Naive thymus-derived CD4-positive, alpha-beta T cell (primary cell): ENCODE measurements around the gene TMEM245. TPM values are rescaled to one million over a fixed set of nuclear protein-coding genes. Genes with fewer than 3 reads are reported as not detected.
A peak's percentile ranks its signal among the peaks of the same experiment; 100 is the strongest.
"Not testable (repeated sequence)": the region's sequence is repeated elsewhere in the genome, so short reads cannot be mapped to it uniquely, and the experiment has no call there.

Source experiments
- ATAC-seq: fragments of 150-1000 bp; cut with Tn5 transposase; 2 replicates; pipeline ENCODE4 v1.10.0; 2021; ENCODE audit warnings: mild to moderate bottlenecking, moderate library complexity
- CTCF ChIA-PET: fragments of 350-600 bp; sonication (Branson Sonifier 250); formaldehyde crosslinking; loops from one replicate; lab custom pipeline; 2021; ENCODE audit warnings: antibody characterized with exemption; lab: Charles Lee
- POLR2A ChIA-PET: fragments of 350-600 bp; sonication (Branson Sonifier 250); formaldehyde crosslinking; loops from one replicate; lab custom pipeline; 2021; ENCODE audit warnings: antibody characterized with exemption, inconsistent platforms; lab: Charles Lee
- DNase-seq, 9 donors: peaks; one replicate each; pipeline versions ENCODE4 v3.0.0 to v3.0.0-alpha.2; 2020 to 2022; ENCODE audit warnings: mixed read lengths in 1 of 9
- H3K27ac ChIP-seq: one replicate; pipeline ENCODE4 v1.7.0; 2013; ENCODE audit warnings: mild to moderate bottlenecking, low read depth, low read length, moderate library complexity
- H3K27me3 ChIP-seq, 2 donors: one replicate each; pipeline ENCODE4 v1.7.0; 2013; ENCODE audit warnings: low read length in 2 of 2, mild to moderate bottlenecking in 2 of 2, moderate library complexity in 2 of 2; ENCODE audit not compliant: control insufficient read depth in 2 of 2, insufficient read depth in 2 of 2
- H3K36me3 ChIP-seq, 3 experiments: 1 replicate in 2 of 3; 2 replicates in 1 of 3; pipeline ENCODE4 v1.7.0; 2013; ENCODE audit warnings: low read length in 3 of 3, mild to moderate bottlenecking in 3 of 3, moderate library complexity in 1 of 3; ENCODE audit not compliant: insufficient read depth in 3 of 3, control insufficient read depth in 2 of 3
- H3K4me1 ChIP-seq, 2 donors: one replicate each; pipeline ENCODE4 v1.7.0; 2013; ENCODE audit warnings: low read length in 2 of 2, mild to moderate bottlenecking in 2 of 2, moderate library complexity in 1 of 2; ENCODE audit not compliant: control insufficient read depth in 2 of 2, insufficient read depth in 2 of 2
- H3K4me3 ChIP-seq: 2 replicates; pipeline ENCODE4 v1.7.0; 2013; ENCODE audit warnings: mild to moderate bottlenecking, low read length
- H3K9me3 ChIP-seq, 3 experiments: 1 replicate in 2 of 3; 2 replicates in 1 of 3; pipeline ENCODE4 v1.7.0; 2013; ENCODE audit warnings: low read length in 3 of 3; ENCODE audit not compliant: control insufficient read depth in 2 of 3
- H3K27ac Mint-ChIP-seq, 9 donors: one replicate each; pipeline ENCODE4 v1.8.0; 2020 to 2022; ENCODE audit warnings: mixed read lengths in 9 of 9, mild to moderate bottlenecking in 8 of 9, moderate library complexity in 5 of 9, inconsistent platforms in 2 of 9
- H3K27me3 Mint-ChIP-seq, 5 donors: one replicate each; pipeline ENCODE4 v1.8.0; 2021 to 2022; ENCODE audit warnings: mixed read lengths in 5 of 5, mild to moderate bottlenecking in 1 of 5
- H3K36me3 Mint-ChIP-seq, 5 donors: one replicate each; pipeline ENCODE4 v1.8.0; 2020 to 2022; ENCODE audit warnings: mixed read lengths in 5 of 5, mild to moderate bottlenecking in 3 of 5, inconsistent platforms in 1 of 5
- H3K4me1 Mint-ChIP-seq, 7 donors: one replicate each; pipeline ENCODE4 v1.8.0; 2020 to 2022; ENCODE audit warnings: mixed read lengths in 7 of 7, mild to moderate bottlenecking in 3 of 7, inconsistent platforms in 1 of 7
- H3K4me3 Mint-ChIP-seq, 10 donors: one replicate each; pipeline ENCODE4 v1.8.0; 2020 to 2022; ENCODE audit warnings: mild to moderate bottlenecking in 10 of 10, mixed read lengths in 10 of 10, moderate library complexity in 6 of 10, inconsistent platforms in 2 of 10
- H3K9me3 Mint-ChIP-seq, 11 donors: one replicate each; pipeline ENCODE4 v1.8.0; 2020 to 2022; ENCODE audit warnings: mixed read lengths in 11 of 11, mild to moderate bottlenecking in 4 of 11, inconsistent platforms in 1 of 11, moderate library complexity in 1 of 11
- intact Hi-C, 2 donors: fragments of 100-400 bp; cut with micrococcal nuclease; formaldehyde crosslinking; loops; one replicate each; pipeline ENCODE4 v1.15.1; 2023
- polyA plus RNA-seq, 2 donors: library from polyadenylated mRNA; unstranded; fragments of 300-500 nt; fragmentation: Illumina TruSeq; gene quantifications; one replicate each; pipeline ENCODE4 v1.2.3, GENCODE V29; 2021
- total RNA-seq, 6 experiments: library from RNA in 5 of 6; stranded (reverse) in 5 of 6; gene quantifications; 1 replicate in 5 of 6; 2 replicates in 1 of 6; pipeline ENCODE4 v1.2.3 and lab custom pipeline; 2021 to 2026

The TMEM245 gene
- total and polyA plus RNA-seq, 7 experiments from 2014 or later: 25.5 to 76.7 (median 29.2) TPM

DNA sequence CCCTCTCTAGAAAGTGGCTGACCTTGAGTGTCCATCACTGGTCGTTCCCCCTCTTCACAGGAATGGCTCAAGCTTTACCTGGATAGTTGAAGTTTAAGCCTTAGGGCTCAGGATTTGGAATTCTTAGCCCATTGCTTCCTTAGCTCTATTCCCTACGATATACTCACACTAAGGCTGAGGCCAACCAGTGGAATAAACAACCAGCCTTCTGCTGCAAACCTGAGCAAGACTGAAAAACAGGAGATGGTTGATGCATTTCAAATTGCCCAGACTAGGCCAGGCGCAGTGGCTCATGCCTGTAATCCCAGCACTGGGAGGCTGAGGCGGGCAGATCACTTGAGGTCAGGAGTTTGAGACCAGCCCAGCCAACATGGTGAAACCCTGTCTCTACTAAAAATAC is 6.9 kb upstream of the TMEM245 start:
- H3K27me3 Mint-ChIP-seq, H3K4me3 ChIP-seq, H3K27me3 ChIP-seq, H3K9me3 ChIP-seq, H3K36me3 Mint-ChIP-seq, H3K27ac Mint-ChIP-seq, H3K27ac ChIP-seq, H3K4me1 Mint-ChIP-seq, ATAC-seq, H3K9me3 Mint-ChIP-seq, H3K4me1 ChIP-seq, H3K36me3 ChIP-seq, DNase-seq, H3K4me3 Mint-ChIP-seq: not testable (repeated sequence)
- ChIA-PET CTCF (interaction anchor here (1.8 kb wide), 1 partner anchor 27 kb away, joined by 3 read pairs; no protein-coding TSS in a partner anchor), POLR2A (interaction anchor here (0.6 kb wide), 1 partner anchor 55 kb away, joined by 3 read pairs; no protein-coding TSS in a partner anchor)
- intact Hi-C loops: loop anchor here in 1 of 2 donors (10.0 kb wide), 1 partner anchor 288 kb away; no protein-coding TSS in a partner anchor

DNA sequence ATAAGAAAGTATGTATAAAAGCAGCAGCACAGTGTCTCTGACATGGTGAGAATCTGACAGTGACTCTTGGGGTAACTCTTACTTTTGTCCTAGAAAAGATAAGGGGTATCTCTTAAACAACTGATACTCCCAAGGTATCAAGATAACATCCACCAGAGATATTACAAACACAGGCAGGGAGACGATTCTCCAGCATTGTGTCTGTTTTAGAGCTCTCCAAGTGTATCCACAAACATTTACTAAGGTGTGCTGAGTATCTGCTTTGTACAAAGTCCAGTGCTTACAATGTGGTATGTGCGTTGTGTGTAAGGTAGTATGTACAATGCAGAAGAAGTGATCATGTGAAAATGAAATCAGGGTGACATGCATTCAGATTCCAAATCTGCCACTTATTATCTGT is 4.4 kb upstream of the TMEM245 start:
- Histone ChIP-seq H3K9me3 (no peaks in the 10 kb centered on the region), H3K27ac (no peak overlapping the region), H3K36me3 (no peaks in the 10 kb centered on the region), H3K27me3 (no peaks in the 10 kb centered on the region), H3K4me3 (no peak overlapping the region), H3K4me1 (peaks cover 5 to 6% of the 10 kb centered on the region in 2 donors)
- DNase-seq (no peak), ATAC-seq (no peak)
- Mint-ChIP-seq H3K27me3 (peaks cover 0 to 4% (median 0%) of the 10 kb centered on the region in 5 donors), H3K4me3 (no peak overlapping the region), H3K27ac (no peak overlapping the region), H3K9me3 (no peaks in the 10 kb centered on the region), H3K4me1 (peaks cover 0 to 9% (median 7%) of the 10 kb centered on the region in 7 donors), H3K36me3 (no peaks in the 10 kb centered on the region)
- CTCF ChIA-PET: interaction anchor here (1.3 kb wide), 1 partner anchor 79 kb away, joined by 4 read pairs; no protein-coding TSS in a partner anchor
- intact Hi-C loops: loop anchor here in 1 of 2 donors (10.0 kb wide), 1 partner anchor 291 kb away; no protein-coding TSS in a partner anchor
- POLR2A ChIA-PET: no interaction called here

- no peaks in the 10 kb centered on the region for H3K9me3 ChIP-seq
- H3K4me1 ChIP-seq: peaks cover 9 to 13% of the 10 kb centered on the region in 2 donors
- H3K4me3 ChIP-seq: no peak overlapping the region
- H3K27ac ChIP-seq: no peak overlapping the region
- Mint-ChIP-seq H3K27ac (no peak overlapping the region), H3K36me3 (peaks cover 0 to 3% (median 0%) of the 10 kb centered on the region in 5 donors), H3K4me3 (no peak overlapping the region), H3K4me1 (peaks cover 7 to 16% (median 13%) of the 10 kb centered on the region in 7 donors), H3K27me3 (peaks cover 0 to 4% (median 0%) of the 10 kb centered on the region in 5 donors), H3K9me3 (no peaks in the 10 kb centered on the region)
- no peak for ATAC-seq
- no peaks in the 10 kb centered on the region for H3K27me3 ChIP-seq
- intact Hi-C loops: loop anchor here in 1 of 2 donors (10.0 kb wide), 1 partner anchor 292 kb away; no protein-coding TSS in a partner anchor
- ChIA-PET CTCF (interaction anchor here (0.6 to 1.3 kb wide), 2 partner anchors 10 to 81 kb away, joined by 3 to 4 read pairs; no protein-coding TSS in a partner anchor), POLR2A (interaction anchor here (0.6 kb wide), 1 partner anchor 27 kb away, joined by 4 read pairs; no protein-coding TSS in a partner anchor)
- no peak for DNase-seq
- H3K36me3 ChIP-seq: no peaks in the 10 kb centered on the region
Observed at GRCh38 chr9:109122726-109123621, 3.2 kb upstream of the TMEM245 start.

DNA sequence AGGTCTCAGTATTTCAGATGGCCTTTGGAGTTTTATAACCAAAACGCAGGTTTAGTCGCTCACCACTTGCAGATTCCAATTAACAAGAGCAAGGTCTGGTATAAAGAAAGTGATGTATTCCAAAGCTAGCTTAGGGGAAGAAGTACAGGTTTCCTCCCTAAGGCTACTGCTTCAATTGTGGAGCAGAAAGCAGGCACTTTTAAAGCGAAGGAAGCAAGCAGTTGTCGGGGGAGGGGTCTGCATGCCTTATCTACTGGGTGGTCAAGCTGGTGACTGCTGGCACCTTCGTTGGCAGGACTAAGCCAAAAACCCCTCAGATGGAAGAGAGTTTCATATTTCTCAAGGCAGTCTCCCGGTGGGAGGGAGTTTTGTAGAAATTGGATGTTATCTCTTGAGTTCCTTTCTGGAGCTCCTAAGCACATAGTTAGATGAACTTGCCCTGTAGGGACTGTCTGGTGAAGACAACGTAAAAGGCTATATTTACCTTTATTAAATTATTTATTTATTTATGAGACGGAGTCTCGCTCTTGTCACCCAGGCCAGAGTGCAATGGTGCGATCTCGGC is 1.6 kb upstream of the TMEM245 start:
- Histone ChIP-seq H3K9me3 (no peaks in the 10 kb centered on the region), H3K4me3 (no peak overlapping the region), H3K4me1 (peaks cover 18 to 23% of the 10 kb centered on the region in 2 donors), H3K27ac (no peak overlapping the region), H3K36me3 (no peaks in the 10 kb centered on the region), H3K27me3 (no peaks in the 10 kb centered on the region)
- Mint-ChIP-seq H3K4me3 (no peak overlapping the region), H3K27me3 (no peaks in the 10 kb centered on the region), H3K4me1 (peaks cover 23 to 31% (median 27%) of the 10 kb centered on the region in 7 donors), H3K9me3 (no peaks in the 10 kb centered on the region), H3K27ac (no peak overlapping the region), H3K36me3 (peaks cover 0 to 11% (median 7%) of the 10 kb centered on the region in 5 donors)
- ChIA-PET CTCF (no interaction called here), POLR2A (interaction anchor here (3.3 kb wide), 1 partner anchor 13 kb away, joined by 34 read pairs; no protein-coding TSS in a partner anchor)
- ATAC-seq (no peak), DNase-seq (no peak)
- intact Hi-C loops: loop anchor here in 1 of 2 donors (10.0 kb wide), 1 partner anchor 293 kb away; no protein-coding TSS in a partner anchor

- peak overlapping the region; percentile 29 to 98 (median 94) for H3K4me3 Mint-ChIP-seq
- POLR2A ChIA-PET: interaction anchor here (0.6 to 3.4 kb wide), 11 partner anchors 9 to 186 kb away, joined by 3 to 41 read pairs (median 4); partner anchors contain the start of gene ABITRAM
- Histone ChIP-seq H3K4me1 (peaks cover 23 to 29% of the 10 kb centered on the region in 2 donors), H3K27me3 (no peaks in the 10 kb centered on the region), H3K4me3 (peak overlapping the region; percentile 18), H3K36me3 (no peaks in the 10 kb centered on the region), H3K27ac (peak overlapping the region; percentile 44), H3K9me3 (no peaks in the 10 kb centered on the region)
- intact Hi-C loops: loop anchor here (1.0 to 10.0 kb wide), 6 partner anchors 18 to 1837 kb away; partner anchors contain the start of genes ABITRAM (in 2 of the 2), CTNNAL1 (in 2 of the 2), ELP1 (in 2 of the 2) and EPB41L4B (in 1 of the 2)
- H3K27me3 Mint-ChIP-seq: no peaks in the 10 kb centered on the region
- H3K36me3 Mint-ChIP-seq: peaks cover 0 to 13% (median 7%) of the 10 kb centered on the region in 5 donors
- no peaks in the 10 kb centered on the region for H3K9me3 Mint-ChIP-seq
- H3K4me1 Mint-ChIP-seq: peaks cover 30 to 41% (median 33%) of the 10 kb centered on the region in 7 donors
- ATAC-seq (no peak), DNase-seq (no peak)
- H3K27ac Mint-ChIP-seq: peak overlapping the region in 6 of 9 donors; percentile 17 to 91 (median 62)
- CTCF ChIA-PET: no interaction called here
Observed at GRCh38 chr9:109120204-109120789, 550 bp upstream of the TMEM245 start.
